NCI-H128 (cell line): ENCODE measurements around the gene SPPL2C.

ENCODE experiments used
- DNase-seq: peaks from one replicate; lab custom pipeline; 2025; ENCODE audit not compliant: unreplicated experiment; lab: John Stamatoyannopoulos, UW

Gene SPPL2C

GRCh38 chr17:45844695-45845375 lies at the start of gene SPPL2C:
Gene SPPL2C, plus strand, starts transcription at chr17:45844881. Its CDS starts 26 bp downstream, at chr17:45844907.
- no peak for DNase-seq

- DNase-seq: no peak
These were observed 43.9 kb upstream of the SPPL2C start for GRCh38 chr17:45800816-45801215.

- no peak for DNase-seq
These were observed 43.3 kb upstream of the SPPL2C start for GRCh38 chr17:45801421-45801820.

- DNase-seq: no peak
These were observed 35.8 kb upstream of the SPPL2C start for GRCh38 chr17:45808845-45809244.

DNA sequence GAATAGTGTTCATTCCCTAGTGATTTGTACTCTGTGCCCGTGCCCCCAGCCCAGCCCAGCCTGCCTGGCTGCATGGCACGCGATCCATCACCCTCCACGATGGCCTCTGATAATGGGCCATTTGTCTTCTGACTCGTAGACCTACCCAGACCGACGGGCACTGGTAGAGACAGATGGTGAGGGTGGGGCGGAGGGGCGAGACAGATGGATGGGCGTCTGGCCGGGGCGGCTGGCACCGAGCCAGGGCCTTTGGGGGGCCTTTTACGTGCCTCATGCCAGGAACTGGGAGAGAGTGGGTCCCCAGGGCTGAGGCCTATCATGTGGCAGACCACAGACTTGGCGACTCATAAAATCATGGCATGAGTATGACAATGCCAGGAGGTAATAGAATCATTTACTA lies 35.2 kb upstream of the SPPL2C start:
- DNase-seq: no peak

DNA sequence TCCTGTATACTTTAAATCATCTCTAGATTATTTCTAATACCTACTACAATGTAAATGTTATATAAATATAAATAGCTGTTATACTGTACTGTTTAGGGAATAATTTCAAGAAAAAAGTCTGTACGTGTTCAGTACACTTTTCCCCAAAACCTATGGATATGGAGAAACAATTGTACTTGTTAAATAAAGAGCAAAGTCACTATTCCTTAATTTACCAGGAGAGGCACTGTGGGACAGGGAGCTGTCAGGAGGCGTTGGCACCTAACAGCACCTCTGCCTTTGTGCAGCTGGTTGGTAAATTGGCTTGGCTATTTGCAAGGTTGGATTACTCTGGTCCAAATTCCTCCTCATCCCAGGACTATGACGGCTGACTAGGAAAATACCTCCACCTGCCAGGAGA lies 32.6 kb upstream of the SPPL2C start:
- no peak for DNase-seq

DNA sequence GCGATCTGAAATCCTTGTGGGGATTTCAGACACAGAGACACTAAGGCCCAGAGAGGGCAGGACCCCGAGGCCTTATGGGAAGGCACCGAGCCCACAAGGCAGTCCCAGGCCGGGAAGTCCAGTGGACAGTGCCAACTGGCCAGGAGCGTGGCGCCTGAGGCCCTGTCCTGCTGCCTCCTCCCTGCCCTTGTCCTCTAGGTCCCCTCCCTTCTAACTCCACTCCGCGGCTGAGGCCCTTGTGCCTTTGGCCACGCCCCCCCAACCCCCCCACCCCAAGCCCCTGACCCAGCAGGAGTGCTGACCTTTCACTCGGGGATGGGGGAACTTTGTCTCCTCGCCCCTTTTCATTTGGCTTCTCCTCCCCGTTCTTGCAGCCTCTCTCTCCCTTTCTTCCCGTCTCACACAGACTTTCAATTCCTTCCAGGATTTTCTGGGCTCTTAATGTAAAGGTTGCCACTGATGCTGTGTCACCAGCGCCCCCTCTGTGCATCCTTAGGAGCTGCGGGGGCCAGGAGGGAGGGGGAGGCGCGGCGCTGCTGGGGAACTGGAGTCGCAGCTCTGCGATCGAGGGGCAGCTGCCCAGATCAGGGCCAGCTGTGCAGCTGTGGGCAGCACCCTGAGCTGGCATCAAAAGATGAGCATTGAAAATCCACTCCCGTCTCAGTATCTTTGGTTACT lies 31.5 kb upstream of the SPPL2C start:
- DNase-seq: no peak

DNA sequence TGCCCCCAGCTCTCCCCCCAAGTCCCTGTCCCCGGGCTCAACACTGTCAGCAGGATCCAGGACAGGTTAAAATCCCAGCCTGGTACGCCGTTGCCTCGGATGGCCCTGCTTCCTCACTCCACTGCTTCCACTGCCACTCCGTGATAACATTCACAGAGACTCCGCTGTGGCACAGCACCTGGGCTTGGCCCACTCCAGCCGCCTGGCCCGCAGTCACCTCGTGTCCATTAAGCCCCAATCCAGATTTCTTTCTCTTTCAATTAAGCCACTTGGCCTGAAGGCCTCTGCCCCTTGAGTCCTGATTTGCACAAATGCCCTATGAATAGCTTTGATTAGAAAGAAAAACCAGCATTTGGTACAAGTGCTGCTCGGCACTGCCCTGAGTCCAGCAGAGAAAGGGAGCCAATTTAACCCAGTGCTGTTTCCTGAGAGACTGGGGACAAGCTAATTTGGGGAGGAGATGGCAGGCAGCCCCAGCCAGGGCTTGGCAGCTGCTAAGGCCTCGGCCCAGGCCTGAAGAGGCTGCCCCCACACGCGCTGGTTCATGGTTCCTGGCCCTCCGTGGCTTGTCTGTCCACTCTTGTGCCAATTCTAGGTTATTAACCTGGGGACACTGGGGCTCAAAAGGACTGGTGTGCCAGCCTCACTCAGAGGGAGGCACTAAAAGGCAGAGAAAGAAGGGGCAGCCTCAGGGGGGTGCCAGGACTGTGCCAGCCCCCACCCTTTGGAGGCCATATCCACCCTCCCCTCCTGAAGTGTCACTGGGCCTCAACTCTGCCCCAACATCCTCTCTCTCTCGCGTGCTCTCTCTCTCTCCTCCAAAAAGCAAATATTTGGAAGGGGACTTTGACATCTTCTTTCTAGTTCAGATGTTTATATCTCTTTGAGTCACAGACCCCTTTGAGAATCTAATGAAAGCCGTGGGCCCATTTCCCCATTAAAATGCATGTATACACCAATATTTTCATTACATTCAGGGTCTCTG lies 29.8 kb upstream of the SPPL2C start:
- DNase-seq: no peak

DNA sequence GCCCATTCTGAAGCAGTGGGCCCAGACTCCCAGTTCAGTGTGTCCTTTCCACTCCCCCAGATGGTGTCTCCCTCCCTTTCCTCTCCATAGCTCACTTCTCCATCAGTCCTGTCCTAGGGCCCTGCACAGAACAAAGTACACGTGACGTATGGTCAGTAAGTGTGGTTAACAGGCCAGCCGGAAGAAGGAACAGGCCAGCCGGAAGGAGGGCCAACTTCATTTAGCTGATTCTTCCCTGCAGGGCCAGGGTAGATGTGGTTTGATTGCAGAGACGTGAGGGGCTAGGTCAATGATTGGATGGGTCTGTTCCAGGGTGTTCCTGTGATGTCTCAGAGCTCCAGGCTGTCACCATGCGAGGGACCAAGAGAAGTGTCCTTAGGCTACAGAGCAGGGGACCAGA lies 28.9 kb upstream of the SPPL2C start:
- DNase-seq: no peak

GRCh38 chr17:45818041-45818440 lies 26.6 kb upstream of the SPPL2C start:
- DNase-seq: no peak

DNA sequence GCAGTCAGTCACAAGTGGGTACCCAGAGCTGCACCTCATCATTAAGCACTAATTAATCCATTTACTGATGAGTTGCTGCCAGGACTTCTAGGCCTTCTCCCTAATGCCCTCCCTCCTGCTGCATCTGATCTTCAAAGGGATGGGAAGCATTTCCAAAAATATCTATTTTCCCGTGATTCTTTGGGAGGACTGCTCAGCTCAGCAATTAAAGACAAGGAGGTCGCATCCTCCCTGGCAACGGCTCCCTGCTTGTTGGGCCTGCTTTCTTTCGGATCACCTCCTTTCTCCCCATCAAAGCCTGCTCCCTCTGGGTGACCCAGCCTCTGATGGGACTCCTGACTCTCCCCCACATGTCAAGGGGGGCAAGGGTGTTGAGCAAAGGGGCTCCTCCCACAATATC lies 26.0 kb upstream of the SPPL2C start:
- no peak for DNase-seq

- no peak for DNase-seq
These were observed 25.0 kb upstream of the SPPL2C start for GRCh38 chr17:45819632-45820031.

DNA sequence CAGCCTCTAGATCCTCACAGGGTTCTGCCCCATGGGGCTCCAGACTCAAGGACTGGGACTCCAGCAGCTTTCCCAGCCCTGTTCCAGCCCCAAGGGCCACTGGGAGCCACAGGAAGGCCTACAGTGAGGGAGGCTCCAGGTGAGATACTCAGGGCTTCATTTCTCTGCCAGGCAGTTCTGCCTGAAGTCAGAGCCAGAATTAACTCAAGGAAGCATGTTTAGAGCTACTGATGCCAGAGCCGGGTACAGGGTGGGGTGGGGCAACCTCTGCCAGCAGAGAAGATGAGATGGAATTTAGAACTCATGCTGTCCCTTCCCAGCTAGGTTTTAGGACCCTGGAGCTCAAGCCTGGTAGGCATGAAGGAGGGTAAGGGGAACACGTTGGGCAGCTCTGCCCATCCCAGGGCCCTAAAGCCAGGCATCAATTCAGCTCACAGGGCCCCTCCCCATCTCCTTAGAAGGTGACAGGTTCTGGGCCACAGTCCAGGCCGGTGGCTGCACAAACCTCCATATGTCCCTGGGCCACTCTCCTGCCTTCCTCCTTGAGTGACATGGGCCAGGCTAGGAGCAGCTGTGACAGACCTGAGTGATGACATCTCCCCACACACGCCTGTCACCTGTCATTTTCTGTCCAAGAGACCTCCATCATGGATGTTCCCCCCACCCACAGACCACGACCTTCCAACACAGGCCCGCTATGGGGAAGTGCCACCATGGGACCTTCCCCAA lies 24.5 kb upstream of the SPPL2C start:
- DNase-seq: no peak

GRCh38 chr17:45821147-45821546 lies 23.5 kb upstream of the SPPL2C start:
- DNase-seq: no peak

GRCh38 chr17:45823598-45823997 lies 21.1 kb upstream of the SPPL2C start:
- no peak for DNase-seq

- no peak for DNase-seq
These were observed 20.2 kb upstream of the SPPL2C start for GRCh38 chr17:45824475-45824874.

- DNase-seq: no peak
These were observed 19.7 kb upstream of the SPPL2C start for GRCh38 chr17:45824901-45825492.

DNA sequence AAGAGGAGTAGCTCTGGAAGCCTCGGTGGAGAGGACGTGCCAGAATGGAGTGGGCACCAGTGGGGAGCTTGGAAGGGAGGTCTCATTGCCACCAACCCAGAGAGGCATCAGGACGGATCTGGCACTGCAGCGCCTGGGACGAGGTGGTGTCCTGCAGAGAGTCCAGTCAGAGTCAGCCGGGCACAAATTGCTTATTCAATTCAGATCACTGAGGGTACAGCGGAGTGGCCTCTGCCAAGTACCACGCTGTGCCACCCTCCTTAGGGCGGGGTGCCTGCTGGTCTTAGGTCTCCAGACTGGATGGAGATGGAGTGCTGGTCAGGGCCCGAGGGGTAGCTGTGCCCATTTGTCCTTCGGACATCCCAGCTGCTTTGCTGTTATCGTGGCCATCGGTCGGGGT lies 18.9 kb upstream of the SPPL2C start:
- no peak for DNase-seq

- DNase-seq: no peak
These were observed 17.6 kb upstream of the SPPL2C start for GRCh38 chr17:45826919-45827588.

GRCh38 chr17:45828171-45828570 lies 16.5 kb upstream of the SPPL2C start:
- no peak for DNase-seq
